ENCODE measurements around the gene GPC5.

GRCh38 chr13:91643394-91643793, 245.0 kb downstream of the GPC5 start:
- no peak for TF ChIP-seq YY1 (IDR thresholded peaks at IDR 0.05; ENCODE audit: insufficient read depth, insufficient read length)
- no peak for TF ChIP-seq SUZ12 (IDR thresholded peaks at IDR 0.05; ENCODE audit: extremely low read depth, insufficient read depth, insufficient read length)
- TF ChIP-seq ZNF274 (IDR thresholded peaks at IDR 0.05; ENCODE audit: low read depth, low read length): no peak
